ENCODE results near the gene NPAS3.

NPAS3 gene

GRCh38 chr14:33655421-33655820, 716.7 kb downstream of the NPAS3 start:
- no peak for DNase-seq (ENCODE audit: low read depth)
- H3K4me3 ChIP-seq (ENCODE audit: low read length), result no peak overlapping the region
- no peak for TF ChIP-seq CTCF (conservative IDR thresholded peaks at IDR 0.05; ENCODE audit: low read length)

- H3K4me3 ChIP-seq (ENCODE audit: low read length), result no peak overlapping the region
- no peak for TF ChIP-seq CTCF (conservative IDR thresholded peaks at IDR 0.05; ENCODE audit: low read length)
- no peak for DNase-seq (ENCODE audit: low read depth)
Observed at GRCh38 chr14:33657476-33657875, 718.8 kb downstream of the NPAS3 start.

- H3K4me3 ChIP-seq (ENCODE audit: low read length), result no peak overlapping the region
- TF ChIP-seq CTCF (conservative IDR thresholded peaks at IDR 0.05; ENCODE audit: low read length), result no peak
- DNase-seq (ENCODE audit: low read depth), result no peak
Observed at GRCh38 chr14:33660248-33660647, 721.6 kb downstream of the NPAS3 start.

GRCh38 chr14:33661101-33661500, 722.4 kb downstream of the NPAS3 start:
- no peak for TF ChIP-seq CTCF (conservative IDR thresholded peaks at IDR 0.05; ENCODE audit: low read length)
- no peak for DNase-seq (ENCODE audit: low read depth)
- H3K4me3 ChIP-seq (ENCODE audit: low read length), result no peak overlapping the region

GRCh38 chr14:33668066-33668465, 729.4 kb downstream of the NPAS3 start:
- no peak overlapping the region for H3K4me3 ChIP-seq (ENCODE audit: low read length)
- TF ChIP-seq CTCF (conservative IDR thresholded peaks at IDR 0.05; ENCODE audit: low read length), result no peak
- peak; percentile 42 for DNase-seq (ENCODE audit: low read depth)

GRCh38 chr14:33669111-33669510, 730.4 kb downstream of the NPAS3 start:
- H3K4me3 ChIP-seq (ENCODE audit: low read length), result no peak overlapping the region
- no peak for TF ChIP-seq CTCF (conservative IDR thresholded peaks at IDR 0.05; ENCODE audit: low read length)
- DNase-seq (ENCODE audit: low read depth), result peak; percentile 48

GRCh38 chr14:33670235-33670634, 731.6 kb downstream of the NPAS3 start:
- H3K4me3 ChIP-seq (ENCODE audit: low read length), result no peak overlapping the region
- TF ChIP-seq CTCF (conservative IDR thresholded peaks at IDR 0.05; ENCODE audit: low read length), result no peak
- no peak for DNase-seq (ENCODE audit: low read depth)
